Upper lobe of right lung (tissue), 1 donor: Measurements from ENCODE around the gene KSR1. TPM values are rescaled to one million over a fixed set of nuclear protein-coding genes. Genes with fewer than 3 reads are reported as not detected.
A peak's percentile ranks its signal among the peaks of the same experiment; 100 is the strongest.
"Not testable (repeated sequence)": the region's sequence is repeated elsewhere in the genome, so short reads cannot be mapped to it uniquely, and the experiment has no call there.

ENCODE experiments used
- ATAC-seq: fragments of 200-7000 bp; cut with Tn5 transposase; one replicate; pipeline ENCODE4 v1.9.1; 2020; ENCODE audit warnings: mild to moderate bottlenecking, moderate library complexity
- DNase-seq: peaks from one replicate; pipeline ENCODE4 v3.0.0-alpha.2; 2020
- H3K27ac ChIP-seq: fragments of 200-600 bp; one replicate; pipeline ENCODE4 v1.8.0; 2022
- H3K27me3 ChIP-seq: fragments of 200-600 bp; one replicate; pipeline ENCODE4 v1.8.0; 2022; ENCODE audit warnings: mild to moderate bottlenecking
- H3K36me3 ChIP-seq: fragments of 200-600 bp; one replicate; pipeline ENCODE4 v1.8.0; 2022
- H3K4me1 ChIP-seq: fragments of 200-600 bp; one replicate; pipeline ENCODE4 v1.8.0; 2022
- H3K4me3 ChIP-seq: fragments of 200-600 bp; one replicate; pipeline ENCODE4 v1.8.0; 2022; ENCODE audit warnings: mild to moderate bottlenecking
- H3K9me3 ChIP-seq: fragments of 200-600 bp; one replicate; pipeline ENCODE4 v1.8.0; 2022
- CTCF ChIP-seq: fragments of 200-600 bp; IDR thresholded peaks from one replicate; pipeline ENCODE4 v1.8.0; 2022; ENCODE audit warnings: antibody characterized with exemption
- intact Hi-C: fragments of 100-400 bp; cut with DNase I; formaldehyde crosslinking; loops from one replicate; pipeline ENCODE4 v1.11.0; 2022
- long read RNA-seq: library from polyadenylated mRNA; unstranded; transcript quantifications from one replicate; pipeline ENCODE4 v2.0.0, GENCODE V29; 2021
- total RNA-seq: library from RNA; stranded (reverse); fragmentation: NEBNext Ultra II Directional; extraction: Animal tissue kit (Norgen Biotek cat#: 25700); gene quantifications from one replicate; pipeline ENCODE4 v1.2.1, GENCODE V29; 2021
- donor health status: DM: no; HTN: yes; CAD: no; lungs with severe emphysema.

KSR1 gene
- total RNA-seq, result 52.5 TPM
- long read RNA-seq, partial matches to known transcripts, result 19 of 33 reads
- long read RNA-seq, other reads (novel, unspliced or antisense), result 14 of 33 reads

DNA sequence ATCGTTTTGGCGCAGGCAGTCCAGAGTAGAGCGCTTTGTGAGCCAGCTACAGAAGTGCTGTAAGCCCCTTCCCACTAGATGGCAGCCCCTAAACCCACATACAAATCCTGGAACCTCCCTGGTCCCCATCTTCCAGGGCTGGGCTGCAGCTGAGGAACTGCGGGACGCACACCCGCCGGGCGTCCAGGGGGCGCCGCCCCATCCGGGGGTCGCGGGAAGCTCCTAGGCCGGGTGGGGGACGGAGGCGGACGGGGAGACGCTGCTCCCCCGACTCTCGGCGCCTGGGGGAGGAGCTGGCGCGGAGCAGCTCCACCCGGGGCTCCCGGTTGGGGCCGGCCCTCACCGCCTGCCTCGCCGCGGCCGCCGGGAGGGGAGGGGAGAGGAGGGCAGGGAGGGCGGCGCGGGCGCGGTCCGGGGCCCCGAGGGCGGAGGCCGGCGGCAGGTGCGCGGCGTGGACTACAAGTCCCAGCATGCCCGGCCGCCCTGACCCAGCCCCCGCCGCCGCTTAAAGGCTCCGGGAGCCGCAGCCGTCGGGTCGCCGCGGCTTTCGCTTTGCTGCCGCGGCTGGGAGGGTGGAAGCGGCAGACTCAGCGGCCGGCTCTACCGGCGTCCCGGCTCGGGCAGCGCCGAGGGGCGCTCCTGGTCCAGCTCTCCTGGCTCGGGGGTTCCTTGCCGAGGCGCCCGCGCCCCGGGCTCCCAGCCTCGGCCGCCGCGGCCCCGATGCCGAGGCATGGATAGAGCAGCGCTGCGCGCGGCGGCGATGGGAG lies at the start of gene KSR1:
KSR1 (plus strand) TSS at position 535 of the 767 bp plus-strand sequence; CDS start at position 731, 196 bp downstream.
- DNase-seq (peak; percentile 94), ATAC-seq (peak; percentile 97)
- peak within 1 kb of the TSS; percentile 78 for H3K4me3 ChIP-seq
- H3K36me3 ChIP-seq, result no peaks in the 10 kb centered on the region
- intact Hi-C loops, result loop anchor here (10.0 kb wide), 1 partner anchor 139 kb away; no protein-coding TSS in a partner anchor
- H3K27ac ChIP-seq, result peak within 1 kb of the TSS; percentile 65
- no peaks in the 10 kb centered on the region for H3K27me3 ChIP-seq
- TF ChIP-seq CTCF, result peak; percentile 42
- H3K9me3 ChIP-seq, result no peaks in the 10 kb centered on the region
- peaks cover 30% of the 10 kb centered on the region for H3K4me1 ChIP-seq

- Histone ChIP-seq H3K27me3 (no peaks in the 10 kb centered on the region), H3K9me3 (no peaks in the 10 kb centered on the region), H3K4me1 (no peaks in the 10 kb centered on the region), H3K36me3 (no peaks in the 10 kb centered on the region), H3K4me3 (no peak overlapping the region), H3K27ac (no peak overlapping the region)
- ATAC-seq (peak; percentile 30), DNase-seq (no peak)
- no peak for TF ChIP-seq CTCF
- intact Hi-C loops, result no loop called here
Measured at GRCh38 chr17:27407916-27408864, 48.1 kb upstream of the KSR1 start.

- DNase-seq (no peak), ATAC-seq (peak; percentile 53)
Measured at GRCh38 chr17:27408891-27409290, 47.4 kb upstream of the KSR1 start.

GRCh38 chr17:27412158-27412557 lies 44.1 kb upstream of the KSR1 start:
- H3K4me3 ChIP-seq, H3K36me3 ChIP-seq, H3K27me3 ChIP-seq, intact Hi-C loops, H3K9me3 ChIP-seq, H3K27ac ChIP-seq, H3K4me1 ChIP-seq, ATAC-seq, DNase-seq: not testable (repeated sequence)

More at GRCh38 chr17:27408891-27409290, 47.4 kb upstream of the KSR1 start:
- Histone ChIP-seq H3K4me3 (no peak overlapping the region), H3K27me3 (no peaks in the 10 kb centered on the region), H3K4me1 (no peaks in the 10 kb centered on the region), H3K36me3 (no peaks in the 10 kb centered on the region), H3K27ac (no peak overlapping the region), H3K9me3 (no peaks in the 10 kb centered on the region)
- intact Hi-C loops, result no loop called here
- TF ChIP-seq CTCF, result no peak

- DNase-seq (no peak), ATAC-seq (peak; percentile 49)
- H3K27ac ChIP-seq, result no peak overlapping the region
- no peak for TF ChIP-seq CTCF
- no peaks in the 10 kb centered on the region for H3K4me1 ChIP-seq
- H3K27me3 ChIP-seq, result no peaks in the 10 kb centered on the region
- no peaks in the 10 kb centered on the region for H3K36me3 ChIP-seq
- intact Hi-C loops, result no loop called here
- H3K4me3 ChIP-seq, result no peak overlapping the region
- H3K9me3 ChIP-seq, result no peaks in the 10 kb centered on the region
Measured at GRCh38 chr17:27413315-27413714, 42.9 kb upstream of the KSR1 start.
